Measurements from ENCODE around the gene CRISPLD2.

Gene CRISPLD2

DNA sequence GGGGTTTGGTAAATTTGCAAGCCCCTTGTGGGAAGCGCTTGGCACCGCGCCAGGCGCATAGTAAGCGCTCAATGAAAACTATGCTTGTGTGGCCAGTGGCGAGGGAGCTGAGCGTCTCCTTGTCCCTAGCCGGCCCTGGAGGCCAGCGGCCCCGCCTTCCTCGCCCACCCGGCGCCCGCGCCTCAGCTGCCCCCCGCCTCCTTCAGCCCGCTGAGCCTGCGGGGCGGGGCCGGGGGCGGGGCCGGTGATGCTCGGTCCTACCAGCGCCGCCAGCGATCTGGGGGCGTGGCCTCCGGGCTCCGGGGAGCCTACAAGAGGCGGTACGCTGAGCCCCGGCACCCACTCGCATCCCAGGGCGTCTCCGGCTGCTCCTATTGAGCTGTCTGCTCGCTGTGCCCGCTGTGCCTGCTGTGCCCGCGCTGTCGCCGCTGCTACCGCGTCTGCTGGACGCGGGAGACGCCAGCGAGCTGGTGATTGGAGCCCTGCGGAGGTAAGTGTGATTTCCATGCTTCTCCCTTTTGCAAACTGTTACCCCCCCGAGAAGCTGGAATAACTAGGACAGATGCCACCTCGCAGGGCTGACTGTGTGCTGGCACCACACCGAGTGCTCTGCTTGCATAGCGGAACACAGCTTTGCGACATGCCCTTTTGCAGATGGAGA is at the start of gene CRISPLD2:
TSS of gene CRISPLD2 (plus strand) at position 342 of the 661 bp plus-strand sequence. CDS start 18,511 bp downstream, outside the sequence.
- DNase-seq (ENCODE audit: low spot score): peak; percentile 98

DNA sequence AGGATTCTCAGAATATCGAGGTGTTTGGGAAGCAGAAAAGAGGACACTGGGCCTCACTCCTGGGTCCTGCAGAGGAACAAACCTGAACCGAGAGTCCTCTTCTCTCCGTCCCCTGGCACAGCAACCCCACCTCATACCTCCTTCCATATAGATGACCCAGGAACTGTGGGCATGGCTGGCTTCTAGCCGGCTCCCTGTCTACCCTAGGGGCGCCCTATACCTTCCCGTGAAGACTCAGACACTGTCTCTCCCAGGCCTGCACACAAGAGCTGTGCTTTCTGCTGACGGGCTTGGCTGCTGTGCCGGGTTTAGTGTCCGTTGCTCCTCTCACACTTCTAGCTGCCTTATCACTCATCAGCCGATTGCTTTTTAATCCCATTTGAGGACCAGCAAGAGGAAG is 46.5 kb upstream of the CRISPLD2 start:
- no peak for DNase-seq (ENCODE audit: low spot score)

DNA sequence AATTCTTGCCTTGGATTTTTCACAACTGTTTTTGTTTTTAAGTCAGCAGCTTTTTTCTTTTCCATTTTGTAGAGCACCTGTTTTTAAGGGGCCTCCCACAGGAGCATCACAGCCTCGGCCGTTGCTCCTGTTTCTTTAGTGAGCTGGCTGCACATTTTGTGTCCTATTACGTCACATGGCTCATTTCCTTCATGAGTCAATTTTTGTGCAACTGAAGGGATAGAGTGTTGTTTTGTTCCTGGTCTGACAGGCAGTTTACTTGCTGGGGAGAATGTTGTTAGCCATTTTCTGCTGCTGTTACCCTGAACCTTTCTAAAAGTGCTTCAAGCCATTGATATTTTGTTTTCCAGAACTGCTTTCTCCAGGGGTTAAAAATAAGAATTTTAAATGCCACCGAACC is 45.0 kb upstream of the CRISPLD2 start:
- DNase-seq (ENCODE audit: low spot score): no peak

DNA sequence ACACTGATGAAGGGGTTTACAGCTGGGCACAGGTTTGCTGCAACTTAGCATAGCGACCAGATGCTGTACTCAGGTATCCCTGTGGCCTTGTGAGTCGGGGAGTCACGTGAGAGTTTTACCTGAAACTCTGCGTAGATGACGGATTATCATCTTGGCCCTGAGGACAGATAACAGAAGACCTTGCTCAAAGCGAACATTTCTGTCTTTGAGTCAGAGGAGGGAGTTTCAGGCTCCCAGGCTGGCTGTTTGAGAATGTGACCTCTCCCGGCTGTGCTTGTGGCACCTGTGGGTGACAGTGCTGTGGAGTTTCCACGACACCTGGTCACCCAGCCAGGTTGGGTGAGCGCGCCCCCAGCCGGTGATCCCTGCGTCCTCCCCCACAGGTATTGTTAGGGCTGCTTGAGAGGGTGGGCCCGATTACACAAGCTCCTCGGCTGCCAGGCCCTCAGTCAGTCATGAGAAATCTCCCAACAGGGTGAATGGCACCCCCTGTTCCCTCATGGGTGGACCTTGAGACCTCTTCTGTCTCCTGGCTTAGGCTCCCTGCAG is 44.4 kb upstream of the CRISPLD2 start:
- no peak for DNase-seq (ENCODE audit: low spot score)

DNA sequence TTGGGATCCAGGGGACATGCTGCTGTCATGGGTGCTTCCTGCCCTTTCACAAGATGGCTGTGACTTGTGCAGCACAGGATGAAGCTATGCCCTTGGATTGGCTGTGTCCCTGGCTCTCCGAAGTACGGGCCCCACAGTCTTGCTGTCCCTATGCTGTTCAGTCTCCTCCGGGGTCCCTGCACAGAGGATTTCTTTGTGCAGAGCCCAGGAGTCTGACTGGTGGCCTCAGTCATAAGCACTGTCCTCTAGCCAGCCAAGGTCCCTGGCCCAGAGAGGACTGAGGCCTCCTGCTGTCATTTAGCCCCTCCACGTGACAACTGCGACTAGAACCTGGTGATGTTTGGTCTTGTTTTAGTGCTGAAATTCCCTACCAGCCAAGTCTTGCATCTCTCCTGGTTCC is 42.4 kb upstream of the CRISPLD2 start:
- DNase-seq (ENCODE audit: low spot score): no peak

DNA sequence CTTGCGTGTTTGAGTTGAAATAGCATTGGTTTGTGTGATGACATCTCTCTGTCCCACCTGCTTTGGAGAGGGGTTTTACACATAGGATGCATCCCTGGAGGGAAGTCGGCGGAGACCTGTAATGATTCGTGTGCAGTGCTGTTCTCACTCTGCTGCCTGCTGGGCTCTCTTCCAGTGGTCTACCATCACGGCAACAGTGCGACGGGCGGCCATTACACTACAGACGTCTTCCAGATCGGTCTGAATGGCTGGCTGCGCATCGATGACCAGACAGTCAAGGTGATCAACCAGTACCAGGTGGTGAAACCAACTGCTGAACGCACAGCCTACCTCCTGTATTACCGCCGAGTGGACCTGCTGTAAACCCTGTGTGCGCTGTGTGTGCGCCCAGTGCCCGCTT is 41.1 kb upstream of the CRISPLD2 start:
- no peak for DNase-seq (ENCODE audit: low spot score)

DNA sequence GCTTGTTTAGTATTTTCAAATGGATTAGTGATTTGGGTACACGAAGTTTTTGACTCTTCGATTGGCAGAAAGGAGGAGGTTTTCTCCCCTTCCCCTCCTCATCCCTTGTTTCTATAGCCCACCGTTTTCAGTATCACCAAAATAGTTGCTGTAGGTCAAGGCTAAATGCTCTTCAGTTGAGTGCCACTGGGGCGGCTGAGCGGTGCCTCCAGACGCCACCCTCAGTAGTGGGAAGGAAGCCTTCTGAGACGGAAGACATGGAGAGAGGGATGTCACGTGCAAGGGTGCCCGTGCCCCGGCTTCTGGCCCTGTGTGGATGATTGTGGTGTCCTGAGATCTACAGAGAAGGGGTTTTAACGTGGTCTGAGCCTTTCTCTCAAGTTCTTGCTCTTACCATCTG is 39.7 kb upstream of the CRISPLD2 start:
- no peak for DNase-seq (ENCODE audit: low spot score)

DNA sequence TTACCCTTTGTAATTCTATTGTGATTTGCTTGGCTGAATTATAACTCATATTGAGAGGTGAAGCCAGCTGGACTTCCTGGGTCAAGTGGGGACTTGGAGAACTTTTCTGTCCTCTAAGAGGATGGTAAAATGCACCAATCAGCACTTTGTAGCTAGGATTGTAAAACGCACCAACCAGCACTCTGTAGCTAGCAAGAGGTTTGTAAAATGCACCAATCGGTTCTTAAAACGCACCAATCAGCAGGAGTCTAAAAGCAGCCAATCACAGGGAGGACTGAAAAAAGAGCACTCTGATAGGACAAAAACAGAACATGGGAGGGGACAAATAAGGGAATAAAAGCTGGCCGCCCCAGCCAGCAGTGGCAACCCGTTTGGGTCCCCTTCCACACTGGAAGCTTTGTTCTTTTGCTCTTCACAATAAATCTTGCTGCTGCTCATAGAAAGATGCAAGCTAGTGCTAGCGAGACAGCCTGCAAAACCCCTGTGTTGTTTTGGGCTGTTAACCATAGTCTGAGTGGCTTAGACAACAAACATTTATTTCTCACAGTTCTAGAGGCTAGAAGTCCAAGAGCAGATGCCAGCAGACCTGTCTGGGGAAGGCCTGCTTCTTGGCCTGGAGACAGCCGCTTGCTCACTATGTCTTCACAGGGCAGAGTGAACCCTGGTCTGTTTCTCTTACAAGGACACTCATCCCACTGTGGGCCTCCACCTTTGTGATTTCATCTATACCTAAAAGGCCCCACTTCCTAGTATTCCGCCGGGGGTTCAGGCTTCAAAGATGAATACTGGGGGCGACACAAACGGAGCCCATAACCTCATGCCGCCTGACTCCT is 39.0 kb upstream of the CRISPLD2 start:
- no peak for DNase-seq (ENCODE audit: low spot score)

- no peak for DNase-seq (ENCODE audit: low spot score)
Measured at GRCh38 chr16:84782846-84783245, 36.9 kb upstream of the CRISPLD2 start.

DNA sequence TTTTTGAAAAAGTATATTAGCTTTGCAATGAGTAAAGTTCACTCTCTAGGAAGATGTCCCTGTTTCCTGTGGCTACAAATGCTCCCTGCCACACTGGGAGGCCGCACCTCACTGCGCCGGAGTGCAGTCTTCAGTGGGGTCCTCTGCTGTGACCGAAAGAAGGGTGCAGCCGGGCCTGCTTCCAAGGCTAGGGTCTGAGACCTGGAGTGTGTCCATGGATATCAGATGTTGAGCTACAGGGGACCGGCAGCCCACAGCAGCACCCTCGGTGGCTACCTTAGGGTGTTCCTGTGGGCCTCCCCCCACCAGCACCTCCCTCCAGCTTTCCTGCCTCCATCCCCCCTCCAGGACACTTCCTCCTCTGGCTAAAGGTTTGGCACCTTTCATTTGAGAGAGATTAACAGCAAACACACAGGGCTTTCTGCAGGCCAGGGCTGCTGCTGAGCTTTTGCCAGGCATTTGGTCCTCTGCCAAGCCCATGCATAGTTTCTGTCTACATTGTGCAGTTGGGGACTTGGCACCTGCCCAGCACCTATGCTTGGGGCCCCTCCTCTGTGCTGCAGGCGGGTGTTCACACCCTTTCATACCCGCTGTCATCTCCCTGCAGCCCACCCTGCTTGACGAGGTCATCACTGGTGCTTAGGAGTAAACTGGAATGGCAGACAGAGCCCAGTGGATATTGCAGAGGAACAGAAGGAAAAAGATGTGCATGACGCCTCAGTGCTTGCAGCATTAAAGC is 33.8 kb upstream of the CRISPLD2 start:
- no peak for DNase-seq (ENCODE audit: low spot score)

DNA sequence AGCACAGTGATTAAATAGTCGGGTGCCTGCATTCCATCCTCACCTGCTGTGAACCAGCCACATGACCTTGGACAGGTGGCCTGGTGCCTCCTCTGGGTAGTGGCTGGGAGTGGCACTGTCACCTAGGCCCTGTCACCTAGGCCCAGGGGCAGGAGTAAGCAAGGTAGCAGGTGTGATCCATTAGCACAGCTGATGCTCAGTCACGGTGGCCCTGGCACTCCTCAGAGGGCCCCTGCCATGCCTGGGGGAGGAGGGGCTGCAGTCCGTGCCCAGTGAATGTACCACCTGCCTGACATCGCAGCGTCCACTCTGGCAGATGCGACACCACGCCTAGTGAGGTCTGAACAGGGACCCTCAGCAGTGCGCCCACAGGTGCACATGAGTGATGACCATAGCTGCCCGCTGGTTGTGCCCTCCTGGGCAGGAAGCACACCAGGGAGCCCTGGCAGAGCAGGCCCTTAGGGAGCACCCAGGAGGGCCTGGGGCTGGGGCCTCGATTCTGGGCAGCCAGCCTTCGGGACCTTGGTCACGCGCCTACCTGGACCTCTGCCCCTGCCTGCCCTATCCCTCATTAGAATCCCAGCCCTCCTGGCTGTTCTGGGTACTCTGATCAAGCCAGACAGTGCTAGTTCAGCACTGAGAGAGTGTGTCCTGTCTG is 33.1 kb upstream of the CRISPLD2 start:
- DNase-seq (ENCODE audit: low spot score): no peak

GRCh38 chr16:84787263-84787622 is 32.5 kb upstream of the CRISPLD2 start:
- no peak for DNase-seq (ENCODE audit: low spot score)

- DNase-seq (ENCODE audit: low spot score): no peak
Measured at GRCh38 chr16:84788920-84789391, 30.8 kb upstream of the CRISPLD2 start.

GRCh38 chr16:84789431-84789830 is 30.4 kb upstream of the CRISPLD2 start:
- DNase-seq (ENCODE audit: low spot score): no peak

GRCh38 chr16:84790301-84790700 is 29.5 kb upstream of the CRISPLD2 start:
- no peak for DNase-seq (ENCODE audit: low spot score)

- DNase-seq (ENCODE audit: low spot score): no peak
Measured at GRCh38 chr16:84791088-84791487, 28.7 kb upstream of the CRISPLD2 start.

- DNase-seq (ENCODE audit: low spot score): no peak
Measured at GRCh38 chr16:84791501-84791900, 28.3 kb upstream of the CRISPLD2 start.

GRCh38 chr16:84794186-84794585 is 25.6 kb upstream of the CRISPLD2 start:
- no peak for DNase-seq (ENCODE audit: low spot score)

DNA sequence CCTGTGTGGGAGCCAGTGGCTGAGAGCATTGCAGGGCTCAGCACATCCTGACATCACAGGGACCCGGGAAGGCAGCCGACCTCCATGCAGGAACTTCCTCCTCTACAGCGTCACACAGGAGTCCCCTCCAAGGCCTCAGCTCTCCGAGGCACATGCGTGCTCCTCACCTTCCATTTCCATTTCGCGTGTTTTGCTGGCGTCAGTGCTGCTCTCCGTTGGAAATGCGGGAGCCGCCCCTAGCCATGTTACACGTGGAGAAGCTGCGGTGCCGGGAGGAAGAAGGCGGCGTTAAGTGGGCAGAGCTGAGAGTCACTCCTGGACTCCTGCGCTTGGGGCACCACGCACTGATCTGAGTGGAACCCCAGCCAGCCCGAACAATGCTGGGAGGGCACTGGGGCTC is 25.2 kb upstream of the CRISPLD2 start:
- DNase-seq (ENCODE audit: low spot score): no peak

DNA sequence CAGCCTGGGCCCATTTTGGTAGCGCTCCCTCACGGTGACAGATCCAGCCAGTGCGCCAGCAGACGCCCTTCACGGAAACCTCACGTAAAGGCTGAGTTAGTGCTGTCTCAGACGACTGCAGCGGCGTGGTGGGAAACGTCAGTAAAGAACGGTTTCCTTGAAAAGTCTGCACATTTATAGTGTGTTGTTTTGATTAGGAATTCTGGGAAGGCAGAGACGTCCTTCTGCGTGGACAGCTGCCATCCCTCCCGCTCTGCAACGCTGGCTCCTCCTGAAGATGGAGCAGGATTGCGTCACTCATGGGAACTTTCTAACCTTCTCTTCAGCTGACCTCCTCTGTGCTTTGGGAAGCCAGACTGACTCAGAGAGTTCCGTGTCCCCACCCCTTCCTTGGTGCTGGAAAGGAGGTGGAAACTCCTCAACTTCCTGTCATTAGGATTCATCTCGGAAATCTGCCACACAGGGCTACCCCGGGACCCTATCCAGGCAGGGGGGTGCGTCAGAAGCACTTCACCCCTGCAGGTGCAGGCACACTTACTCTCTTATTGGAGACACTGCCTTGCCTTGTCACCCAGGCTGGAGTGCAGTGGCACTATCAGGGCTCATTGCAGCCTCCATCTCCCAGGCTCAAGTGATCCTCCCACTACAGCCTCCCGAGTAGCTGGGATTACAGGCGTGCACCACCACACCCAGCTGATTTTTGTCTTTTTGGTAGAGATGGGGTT is 24.3 kb upstream of the CRISPLD2 start:
- no peak for DNase-seq (ENCODE audit: low spot score)

Measured in HuH-7 (cell line).